Sigmoid colon (tissue), 7 donors: ENCODE measurements around the gene SMIM36. TPM values are rescaled to one million over a fixed set of nuclear protein-coding genes. Genes with fewer than 3 reads are reported as not detected.

ENCODE experiments used
- polyA plus RNA-seq, 3 donors: library from polyadenylated mRNA; stranded (reverse); fragments of 200-250 nt; gene quantifications; one replicate each; pipeline ENCODE4 v1.2.3, GENCODE V29; 2013
- small RNA-seq, 3 donors: library from RNA; depleted of rRNA; stranded (forward); fragments of <200 nt; gene quantifications; one replicate each; pipeline ENCODE3, GENCODE V24; 2016
- total RNA-seq, 4 donors: library from RNA; depleted of rRNA; stranded (reverse); fragments of >200 nt; gene quantifications; one replicate each; pipeline ENCODE4 v1.1.0, GENCODE V29; 2016
- donor health status: healthy with polysubstance abuse.
- donor health status: Bipolar disorder and iron deficiency.
- donor health status: healthy.

Gene SMIM36
- total and polyA plus RNA-seq, 7 donors: not detected

Small RNA genes lying within 50 kb of the gene (small RNA-seq; reads per million reads assigned to genes)
- gene RNU6-1249P: 0 to 0.11 (median 0) reads per million in 3 donors

Other genes with a start within 250 kb of the SMIM36 start
- gene HLF, start 246.5 kb downstream of the SMIM36 start, total RNA-seq: 10 to 100 TPM; 41.7 to 54.0 (median 49.4) TPM
- gene HLF, start 246.5 kb downstream of the SMIM36 start, polyA plus RNA-seq: 1 to 10 TPM in 2 of 3 donors, under 1 TPM in 1; 0.92 to 3.1 (median 3.0) TPM
- 10 to 100 TPM; 26.9 to 51.3 (median 34.6) TPM for gene MMD, start 89.6 kb downstream of the SMIM36 start, total RNA-seq
- gene MMD, start 89.6 kb downstream of the SMIM36 start, polyA plus RNA-seq: 10 to 100 TPM; 12.0 to 17.8 (median 17.0) TPM
- 10 to 100 TPM in 3 of 4 donors, 1 to 10 TPM in 1; 9.0 to 25.0 (median 15.3) TPM for gene TMEM100, start 211.4 kb upstream of the SMIM36 start, total RNA-seq
- 1 to 10 TPM; 2.5 to 7.1 (median 5.4) TPM for gene TMEM100, start 211.4 kb upstream of the SMIM36 start, polyA plus RNA-seq
- gene PCTP, start 239.6 kb upstream of the SMIM36 start, total RNA-seq: 10 to 100 TPM; 20.8 to 25.0 (median 23.9) TPM
- gene PCTP, start 239.6 kb upstream of the SMIM36 start, polyA plus RNA-seq: 10 to 100 TPM; 28.9 to 64.7 (median 45.0) TPM